ENCODE results near the gene NVL.

The NVL gene

GRCh38 chr1:224276771-224277487 is 53.0 kb downstream of the NVL start:
- DNase-seq (ENCODE audit: low read depth) = no peak

GRCh38 chr1:224274970-224275626 is 54.9 kb downstream of the NVL start:
- DNase-seq (ENCODE audit: low read depth) = no peak

GRCh38 chr1:224273641-224274040 is 56.3 kb downstream of the NVL start:
- DNase-seq (ENCODE audit: low read depth) = no peak

GRCh38 chr1:224271106-224271505 is 58.9 kb downstream of the NVL start:
- no peak for DNase-seq (ENCODE audit: low read depth)

GRCh38 chr1:224267925-224268324 is 62.0 kb downstream of the NVL start:
- no peak for DNase-seq (ENCODE audit: low read depth)

GRCh38 chr1:224266915-224267856 is 62.8 kb downstream of the NVL start:
- no peak for DNase-seq (ENCODE audit: low read depth)

- DNase-seq (ENCODE audit: low read depth) = no peak
These were observed 63.7 kb downstream of the NVL start for GRCh38 chr1:224266105-224266914.

GRCh38 chr1:224264321-224264720 is 65.7 kb downstream of the NVL start:
- DNase-seq (ENCODE audit: low read depth) = no peak

- no peak for DNase-seq (ENCODE audit: low read depth)
These were observed 67.5 kb downstream of the NVL start for GRCh38 chr1:224262373-224263054.

- no peak for DNase-seq (ENCODE audit: low read depth)
These were observed 70.0 kb downstream of the NVL start for GRCh38 chr1:224259986-224260385.

GRCh38 chr1:224258351-224258750 is 71.6 kb downstream of the NVL start:
- DNase-seq (ENCODE audit: low read depth) = no peak

- no peak for DNase-seq (ENCODE audit: low read depth)
These were observed 73.3 kb downstream of the NVL start for GRCh38 chr1:224256640-224257039.

- DNase-seq (ENCODE audit: low read depth) = no peak
These were observed 76.3 kb downstream of the NVL start for GRCh38 chr1:224253721-224254120.

GRCh38 chr1:224252479-224252878 is 77.5 kb downstream of the NVL start:
- no peak for DNase-seq (ENCODE audit: low read depth)

- DNase-seq (ENCODE audit: low read depth) = no peak
These were observed 78.2 kb downstream of the NVL start for GRCh38 chr1:224251741-224252146.

GRCh38 chr1:224245188-224245587 is 84.8 kb downstream of the NVL start:
- DNase-seq (ENCODE audit: low read depth) = no peak

GRCh38 chr1:224238756-224239155 is 91.2 kb downstream of the NVL start:
- DNase-seq (ENCODE audit: low read depth) = no peak

GRCh38 chr1:224238212-224238611 is 91.8 kb downstream of the NVL start:
- DNase-seq (ENCODE audit: low read depth) = no peak

GRCh38 chr1:224237119-224237881 is 92.7 kb downstream of the NVL start:
- no peak for DNase-seq (ENCODE audit: low read depth)

- no peak for DNase-seq (ENCODE audit: low read depth)
These were observed 94.0 kb downstream of the NVL start for GRCh38 chr1:224235813-224236493.

All from activated T-cell treated with anti-CD3 and anti-CD28 coated beads for 48 hours (primary cell).